GM12873 (cell line): ENCODE results near the gene NBEA.

Experiments
- TF ChIP-seq, protein P1 (sequence below): IDR thresholded peaks from 2 replicates; pipeline ENCODE4 v1.5.1; 2012; ENCODE audit warnings: low read depth, mild to moderate bottlenecking, moderate library complexity, low read length, control low read depth; ENCODE audit not compliant: insufficient read depth; ENCODE audit errors: missing control alignments

NBEA gene

DNA sequence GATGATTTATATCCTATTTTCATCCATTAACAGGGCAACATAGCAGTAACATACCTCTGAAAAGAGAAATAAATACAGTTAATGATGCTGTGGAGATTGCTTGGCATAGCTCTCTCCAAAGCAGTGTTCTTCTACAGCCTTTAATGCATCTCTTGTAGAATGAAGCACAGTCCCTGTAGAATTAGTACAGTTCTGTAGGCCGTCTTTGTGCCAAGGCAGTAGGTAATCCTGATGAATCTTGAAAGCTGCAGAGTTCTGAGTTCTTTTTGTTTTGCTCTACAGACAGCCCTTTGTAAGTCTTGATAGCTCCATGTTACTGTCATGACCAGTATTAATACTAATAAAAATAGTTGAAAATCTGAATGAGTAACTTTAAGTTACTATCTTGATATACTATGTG, 350.3 kb downstream of the NBEA start:
- TF ChIP-seq, protein P1, sequence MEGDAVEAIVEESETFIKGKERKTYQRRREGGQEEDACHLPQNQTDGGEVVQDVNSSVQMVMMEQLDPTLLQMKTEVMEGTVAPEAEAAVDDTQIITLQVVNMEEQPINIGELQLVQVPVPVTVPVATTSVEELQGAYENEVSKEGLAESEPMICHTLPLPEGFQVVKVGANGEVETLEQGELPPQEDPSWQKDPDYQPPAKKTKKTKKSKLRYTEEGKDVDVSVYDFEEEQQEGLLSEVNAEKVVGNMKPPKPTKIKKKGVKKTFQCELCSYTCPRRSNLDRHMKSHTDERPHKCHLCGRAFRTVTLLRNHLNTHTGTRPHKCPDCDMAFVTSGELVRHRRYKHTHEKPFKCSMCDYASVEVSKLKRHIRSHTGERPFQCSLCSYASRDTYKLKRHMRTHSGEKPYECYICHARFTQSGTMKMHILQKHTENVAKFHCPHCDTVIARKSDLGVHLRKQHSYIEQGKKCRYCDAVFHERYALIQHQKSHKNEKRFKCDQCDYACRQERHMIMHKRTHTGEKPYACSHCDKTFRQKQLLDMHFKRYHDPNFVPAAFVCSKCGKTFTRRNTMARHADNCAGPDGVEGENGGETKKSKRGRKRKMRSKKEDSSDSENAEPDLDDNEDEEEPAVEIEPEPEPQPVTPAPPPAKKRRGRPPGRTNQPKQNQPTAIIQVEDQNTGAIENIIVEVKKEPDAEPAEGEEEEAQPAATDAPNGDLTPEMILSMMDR: no peak

DNA sequence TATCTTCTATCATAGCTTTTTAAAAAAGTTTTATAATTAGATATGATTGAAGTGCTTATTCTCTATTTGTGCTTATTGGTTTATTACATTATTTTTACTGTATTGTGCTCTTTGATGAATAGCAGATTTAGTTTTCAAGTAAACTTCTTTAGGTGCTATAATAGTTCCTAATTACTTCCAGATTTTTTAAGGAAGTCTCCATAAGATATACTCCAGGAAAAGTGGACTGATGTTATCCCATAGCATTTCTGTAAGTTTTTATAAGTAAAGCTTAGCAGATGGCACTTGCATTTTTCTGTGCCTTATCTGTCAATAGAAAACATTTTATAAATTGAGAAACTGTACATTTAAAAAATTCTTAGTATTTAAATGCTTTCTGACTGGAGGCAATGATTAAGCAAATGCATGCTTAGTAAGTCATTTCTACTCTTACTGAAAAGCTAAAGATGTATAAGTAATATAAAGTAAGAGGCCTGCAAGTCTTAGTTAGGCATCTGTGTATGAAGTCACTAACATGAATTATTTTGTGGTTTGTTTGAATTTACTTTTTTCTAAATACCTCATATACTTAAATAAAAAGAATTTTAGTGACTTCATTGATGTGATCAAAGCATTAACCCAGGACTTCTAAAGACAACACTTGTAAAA, 351.6 kb downstream of the NBEA start:
- TF ChIP-seq, protein P1: no peak

DNA sequence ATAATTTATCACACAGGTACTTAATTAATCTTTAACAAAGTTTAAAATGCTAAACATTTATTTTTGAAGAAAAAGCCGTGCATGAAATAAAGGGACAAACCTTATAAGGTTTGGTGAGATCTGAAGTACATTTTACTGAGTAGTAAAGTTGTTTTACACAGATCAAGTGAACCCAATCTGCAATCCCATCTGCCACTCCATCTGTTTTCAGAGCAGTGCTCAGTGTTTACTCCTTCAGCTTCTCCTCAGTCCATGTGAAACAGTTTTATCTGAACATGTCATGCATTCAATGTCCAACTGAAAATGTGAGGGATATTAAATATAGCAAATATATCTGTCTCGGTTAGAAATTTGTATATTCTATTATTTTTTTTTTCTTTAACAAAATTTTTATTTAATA, 367.6 kb downstream of the NBEA start:
- TF ChIP-seq, protein P1: no peak

DNA sequence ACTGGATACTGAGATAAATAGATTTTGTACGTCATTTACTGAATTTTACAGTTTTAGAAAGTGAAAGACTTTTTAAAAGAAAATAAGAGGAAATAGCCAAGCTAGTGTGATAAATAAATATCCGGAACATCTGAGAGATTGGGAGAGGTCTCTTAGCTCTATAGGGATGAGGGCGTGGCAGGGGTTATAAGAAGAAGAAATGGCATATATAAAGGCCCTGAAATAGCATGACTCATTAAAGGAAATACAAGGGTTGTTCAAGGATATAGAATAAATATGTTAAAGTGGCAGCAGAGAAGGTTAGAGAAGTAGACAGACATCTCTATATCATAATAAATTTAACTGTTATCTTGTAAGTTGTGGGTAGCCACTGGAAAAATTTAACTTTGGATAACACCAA, 390.1 kb downstream of the NBEA start:
- TF ChIP-seq, protein P1: no peak

DNA sequence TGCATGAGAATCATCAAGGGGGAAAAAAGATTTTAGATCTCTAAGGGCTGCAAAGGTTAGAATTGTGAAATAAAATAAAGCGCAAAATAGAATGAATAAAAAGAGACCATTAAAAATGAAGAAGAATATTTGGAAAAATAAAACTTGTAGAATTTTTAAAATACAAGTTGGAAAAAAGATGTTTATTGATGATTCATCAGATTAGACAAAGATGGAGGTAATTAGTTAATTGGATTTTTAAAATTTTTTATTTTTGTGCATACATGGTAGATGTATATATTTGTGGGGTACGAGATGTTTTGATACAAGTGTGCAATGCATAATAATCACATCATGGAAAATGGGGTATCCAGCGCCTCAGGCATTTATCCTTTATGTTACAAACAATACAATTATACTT, 391.1 kb downstream of the NBEA start:
- TF ChIP-seq, protein P1: no peak

DNA sequence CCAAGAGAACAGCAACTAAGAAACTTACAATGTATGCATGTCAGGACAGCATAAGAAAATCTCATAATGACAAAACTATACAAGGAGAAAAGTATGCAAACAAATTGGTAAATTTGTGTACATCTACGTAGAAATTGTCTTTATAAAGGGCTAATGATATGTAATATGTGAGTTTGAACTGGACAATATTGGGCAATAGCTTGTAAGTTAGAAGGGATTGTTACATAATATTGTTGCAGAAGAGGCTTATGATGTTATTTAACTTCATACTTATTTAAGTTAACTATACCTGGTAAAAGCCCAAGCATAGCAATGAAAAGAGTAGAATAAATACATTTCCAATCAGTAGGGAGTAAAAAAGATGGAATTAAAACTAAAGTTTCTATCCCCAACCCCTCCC, 400.4 kb downstream of the NBEA start:
- TF ChIP-seq, protein P1: no peak

DNA sequence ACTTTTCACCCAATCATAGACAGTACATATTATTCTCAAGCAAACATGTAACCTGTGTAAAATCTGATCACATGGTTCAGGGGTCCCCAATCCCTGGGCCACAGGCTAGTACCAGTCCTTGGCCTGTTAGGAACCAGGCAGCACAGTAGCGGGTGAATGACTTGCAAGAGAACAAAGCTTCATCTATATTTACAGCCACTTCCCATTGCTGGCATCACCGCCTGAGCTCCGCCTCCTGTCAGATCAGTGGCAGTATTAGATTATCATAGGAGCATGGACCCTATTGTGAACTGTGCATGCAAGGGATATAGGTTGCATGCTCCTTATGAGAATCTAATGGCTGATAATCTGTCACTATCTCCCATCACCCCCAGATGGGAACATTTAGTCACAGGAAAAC, 401.3 kb downstream of the NBEA start:
- TF ChIP-seq, protein P1: no peak
